ENCODE data around the gene DEFB129. TPM values are rescaled to one million over a fixed set of nuclear protein-coding genes. Genes with fewer than 3 reads are reported as not detected.

The DEFB129 gene
- total RNA-seq, result not detected in 2 replicates

GRCh38 chr20:226958-227357 is at the start of gene DEFB129:
TSS of gene DEFB129 (plus strand) at chr20:227258. CDS start at chr20:227289, 31 bp downstream.

GRCh38 chr20:189611-190010 is 37.4 kb upstream of the DEFB129 start, which contains the start of gene DEFB128:
TSS of gene DEFB128 (minus strand) at chr20:189711. CDS start at chr20:189623, 88 bp downstream.

GRCh38 chr20:257419-257818 is 30.4 kb downstream of the DEFB129 start, which contains the start of gene DEFB132:
TSS of gene DEFB132 (plus strand) at chr20:257724. CDS start at chr20:257779, 55 bp downstream.

Other genes with a start within 250 kb of the DEFB129 start
- not detected in 2 replicates for gene DEFB125, start 139.6 kb upstream of the DEFB129 start, total RNA-seq
- gene DEFB126, start 84.7 kb upstream of the DEFB129 start, total RNA-seq, result not detected in 2 replicates
- not detected in 2 replicates for gene DEFB127, start 69.8 kb upstream of the DEFB129 start, total RNA-seq
- not detected in 2 replicates for gene DEFB128, start 37.5 kb upstream of the DEFB129 start, total RNA-seq
- gene DEFB132, start 30.5 kb downstream of the DEFB129 start, total RNA-seq, result not detected in 2 replicates
- 3.0 and 7.9 TPM in 2 replicates for gene C20orf96, start 63.5 kb downstream of the DEFB129 start, total RNA-seq
- gene ZCCHC3, start 70.3 kb downstream of the DEFB129 start, total RNA-seq, result 10.3 and 13.2 TPM in 2 replicates
- gene SOX12, start 98.3 kb downstream of the DEFB129 start, total RNA-seq, result 9.5 and 10.9 TPM in 2 replicates
- 62.2 and 67.9 TPM in 2 replicates for gene NRSN2, start 119.9 kb downstream of the DEFB129 start, total RNA-seq
- gene TRIB3, start 153.5 kb downstream of the DEFB129 start, total RNA-seq, result 36.7 and 91.3 TPM in 2 replicates
- gene RBCK1, start 181.0 kb downstream of the DEFB129 start, total RNA-seq, result 91.0 and 119 TPM in 2 replicates
- gene TBC1D20, start 235.3 kb downstream of the DEFB129 start, total RNA-seq, result 36.1 and 45.7 TPM in 2 replicates

Measured in smooth muscle cell of trachea (primary cell).